ENCODE results near the gene CD244. TPM values are rescaled to one million over a fixed set of nuclear protein-coding genes. Genes with fewer than 3 reads are reported as not detected.

Gene CD244
- total RNA-seq, 2 experiments from 2014 or later = 0.28 to 0.37 TPM

- Mint-ChIP-seq H3K36me3 (no peaks in the 10 kb centered on the region), H3K27ac (no peak overlapping the region), H3K27me3 (no peaks in the 10 kb centered on the region), H3K9me3 (no peaks in the 10 kb centered on the region), H3K4me1 (peaks cover 48% of the 10 kb centered on the region), H3K4me3 (no peak overlapping the region)
- no peak for DNase-seq
Observed at GRCh38 chr1:160839746-160840145, 22.9 kb downstream of the CD244 start.

GRCh38 chr1:160838888-160839287, 23.8 kb downstream of the CD244 start:
- no peaks in the 10 kb centered on the region for H3K27me3 Mint-ChIP-seq
- H3K9me3 Mint-ChIP-seq = no peaks in the 10 kb centered on the region
- peaks cover 57% of the 10 kb centered on the region for H3K4me1 Mint-ChIP-seq
- H3K4me3 Mint-ChIP-seq = peak overlapping the region; percentile 1
- DNase-seq = peak; percentile 21
- peak overlapping the region; percentile 100 for H3K27ac Mint-ChIP-seq
- H3K36me3 Mint-ChIP-seq = no peaks in the 10 kb centered on the region

GRCh38 chr1:160837558-160838205, 25.0 kb downstream of the CD244 start:
- Mint-ChIP-seq H3K4me1 (peaks cover 63% of the 10 kb centered on the region), H3K36me3 (no peaks in the 10 kb centered on the region), H3K9me3 (no peaks in the 10 kb centered on the region), H3K27me3 (no peaks in the 10 kb centered on the region), H3K27ac (peak overlapping the region; percentile 100), H3K4me3 (peak overlapping the region; percentile 71)
- peak; percentile 84 for DNase-seq

GRCh38 chr1:160836981-160837557, 25.6 kb downstream of the CD244 start:
- DNase-seq = no peak
- H3K27ac Mint-ChIP-seq = peak overlapping the region; percentile 94
- peaks cover 61% of the 10 kb centered on the region for H3K4me1 Mint-ChIP-seq
- no peaks in the 10 kb centered on the region for H3K36me3 Mint-ChIP-seq
- peak overlapping the region; percentile 30 for H3K4me3 Mint-ChIP-seq
- no peaks in the 10 kb centered on the region for H3K27me3 Mint-ChIP-seq
- no peaks in the 10 kb centered on the region for H3K9me3 Mint-ChIP-seq

- H3K9me3 Mint-ChIP-seq = no peaks in the 10 kb centered on the region
- no peaks in the 10 kb centered on the region for H3K27me3 Mint-ChIP-seq
- peak overlapping the region; percentile 94 for H3K27ac Mint-ChIP-seq
- peak overlapping the region; percentile 30 for H3K4me3 Mint-ChIP-seq
- H3K36me3 Mint-ChIP-seq = no peaks in the 10 kb centered on the region
- peaks cover 61% of the 10 kb centered on the region for H3K4me1 Mint-ChIP-seq
- no peak for DNase-seq
Observed at GRCh38 chr1:160836561-160836960, 26.1 kb downstream of the CD244 start.

GRCh38 chr1:160835751-160836150, 26.9 kb downstream of the CD244 start:
- Mint-ChIP-seq H3K9me3 (no peaks in the 10 kb centered on the region), H3K4me1 (peaks cover 62% of the 10 kb centered on the region), H3K27me3 (no peaks in the 10 kb centered on the region), H3K27ac (peak overlapping the region; percentile 94), H3K4me3 (no peak overlapping the region), H3K36me3 (no peaks in the 10 kb centered on the region)
- DNase-seq = no peak

- no peak overlapping the region for H3K4me3 Mint-ChIP-seq
- no peaks in the 10 kb centered on the region for H3K27me3 Mint-ChIP-seq
- no peaks in the 10 kb centered on the region for H3K36me3 Mint-ChIP-seq
- no peaks in the 10 kb centered on the region for H3K9me3 Mint-ChIP-seq
- peak overlapping the region; percentile 76 for H3K27ac Mint-ChIP-seq
- DNase-seq = no peak
- H3K4me1 Mint-ChIP-seq = peaks cover 67% of the 10 kb centered on the region
Observed at GRCh38 chr1:160834945-160835565, 27.6 kb downstream of the CD244 start.

GRCh38 chr1:160830321-160831153, 32.1 kb downstream of the CD244 start:
- Mint-ChIP-seq H3K27me3 (no peaks in the 10 kb centered on the region), H3K4me1 (peaks cover 28% of the 10 kb centered on the region), H3K4me3 (no peak overlapping the region), H3K36me3 (peaks cover 4% of the 10 kb centered on the region), H3K27ac (peak overlapping the region; percentile 80), H3K9me3 (no peaks in the 10 kb centered on the region)
- peak; percentile 72 for DNase-seq

- H3K4me1 Mint-ChIP-seq = peaks cover 23% of the 10 kb centered on the region
- H3K36me3 Mint-ChIP-seq = peaks cover 4% of the 10 kb centered on the region
- DNase-seq = no peak
- H3K4me3 Mint-ChIP-seq = no peak overlapping the region
- H3K9me3 Mint-ChIP-seq = no peaks in the 10 kb centered on the region
- H3K27me3 Mint-ChIP-seq = no peaks in the 10 kb centered on the region
- H3K27ac Mint-ChIP-seq = peak overlapping the region; percentile 30
Observed at GRCh38 chr1:160829766-160830165, 32.9 kb downstream of the CD244 start.

- Mint-ChIP-seq H3K36me3 (peaks cover 6% of the 10 kb centered on the region), H3K4me1 (peaks cover 6% of the 10 kb centered on the region), H3K4me3 (no peak overlapping the region), H3K27ac (peak overlapping the region; percentile 21), H3K9me3 (no peaks in the 10 kb centered on the region), H3K27me3 (no peaks in the 10 kb centered on the region)
- no peak for DNase-seq
Observed at GRCh38 chr1:160827418-160827817, 35.3 kb downstream of the CD244 start.

- no peak for DNase-seq
- H3K9me3 Mint-ChIP-seq = no peaks in the 10 kb centered on the region
- no peaks in the 10 kb centered on the region for H3K27me3 Mint-ChIP-seq
- H3K27ac Mint-ChIP-seq = no peak overlapping the region
- H3K4me3 Mint-ChIP-seq = no peak overlapping the region
- H3K36me3 Mint-ChIP-seq = peaks cover 10% of the 10 kb centered on the region
- peaks cover 6% of the 10 kb centered on the region for H3K4me1 Mint-ChIP-seq
Observed at GRCh38 chr1:160826546-160826945, 36.1 kb downstream of the CD244 start.

GRCh38 chr1:160823296-160823695, 39.4 kb downstream of the CD244 start:
- H3K4me1 Mint-ChIP-seq = peaks cover 6% of the 10 kb centered on the region
- no peaks in the 10 kb centered on the region for H3K27me3 Mint-ChIP-seq
- no peak for DNase-seq
- H3K27ac Mint-ChIP-seq = no peak overlapping the region
- no peaks in the 10 kb centered on the region for H3K9me3 Mint-ChIP-seq
- H3K36me3 Mint-ChIP-seq = peaks cover 18% of the 10 kb centered on the region
- no peak overlapping the region for H3K4me3 Mint-ChIP-seq

GRCh38 chr1:160821627-160822026, 41.1 kb downstream of the CD244 start:
- H3K27me3 Mint-ChIP-seq = no peaks in the 10 kb centered on the region
- no peaks in the 10 kb centered on the region for H3K9me3 Mint-ChIP-seq
- DNase-seq = no peak
- H3K27ac Mint-ChIP-seq = peak overlapping the region; percentile 39
- H3K4me1 Mint-ChIP-seq = peaks cover 9% of the 10 kb centered on the region
- H3K36me3 Mint-ChIP-seq = peaks cover 21% of the 10 kb centered on the region
- H3K4me3 Mint-ChIP-seq = no peak overlapping the region

- Mint-ChIP-seq H3K9me3 (no peaks in the 10 kb centered on the region), H3K27ac (no peak overlapping the region), H3K27me3 (no peaks in the 10 kb centered on the region), H3K4me3 (no peak overlapping the region), H3K4me1 (peaks cover 9% of the 10 kb centered on the region), H3K36me3 (peaks cover 18% of the 10 kb centered on the region)
- no peak for DNase-seq
Observed at GRCh38 chr1:160819186-160819585, 43.5 kb downstream of the CD244 start.
